Suprapubic skin (tissue), 4 donors: ENCODE results near the gene TRAIP. TPM values are rescaled to one million over a fixed set of nuclear protein-coding genes. Genes with fewer than 3 reads are reported as not detected.

Experiments used
- DNase-seq, 2 donors: peaks; one replicate each; pipeline ENCODE4 v3.0.0-alpha.2; 2019; ENCODE audit warnings: low spot score in 2 of 2
- H3K27ac ChIP-seq: fragments of 200-600 bp; sonication (generic); one replicate; pipeline ENCODE4 v1.5.1; 2019
- H3K27me3 ChIP-seq: fragments of 200-600 bp; sonication (generic); one replicate; pipeline ENCODE4 v1.5.1; 2019
- H3K36me3 ChIP-seq: fragments of 200-600 bp; sonication (generic); one replicate; pipeline ENCODE4 v1.5.1; 2019
- H3K4me1 ChIP-seq: fragments of 200-600 bp; sonication (generic); one replicate; pipeline ENCODE4 v1.5.1; 2019
- H3K4me3 ChIP-seq: fragments of 200-600 bp; sonication (generic); one replicate; pipeline ENCODE4 v1.5.1; 2019; ENCODE audit warnings: mild to moderate bottlenecking
- H3K9me3 ChIP-seq: fragments of 200-600 bp; sonication (generic); one replicate; pipeline ENCODE4 v1.5.1; 2019
- CTCF ChIP-seq, 2 donors: fragments of 200-600 bp in 1 of 2; fragments of 450-650 bp in 1 of 2; sonication (generic) in 1 of 2; IDR thresholded peaks; one replicate each; pipeline ENCODE4 v1.5.1; 2016 to 2019; ENCODE audit warnings: antibody characterized with exemption in 2 of 2, mild to moderate bottlenecking in 1 of 2, moderate library complexity in 1 of 2
- EP300 ChIP-seq: sonication (generic); formaldehyde crosslinking; IDR thresholded peaks from one replicate; pipeline ENCODE4 v1.6.1; 2017; ENCODE audit warnings: antibody characterized with exemption
- POLR2A ChIP-seq, 2 donors: fragments of 450-650 bp; IDR thresholded peaks; one replicate each; pipeline ENCODE4 v1.6.1; 2017; ENCODE audit warnings: antibody characterized with exemption in 2 of 2, mild to moderate bottlenecking in 2 of 2, moderate library complexity in 2 of 2
- POLR2AphosphoS5 ChIP-seq, 3 donors: sonication (generic); formaldehyde crosslinking; IDR thresholded peaks; one replicate each; pipeline ENCODE4 v1.6.1; 2017; ENCODE audit warnings: antibody characterized with exemption in 3 of 3
- WGBS: methylation state at CpG from one replicate; pipeline ENCODE4 v1.1.5; 2018; 5-methylcytosine and 5-hydroxymethylcytosine counted together
- total RNA-seq, 4 donors: library from RNA; depleted of rRNA; stranded (reverse); fragments of >200 nt; gene quantifications; one replicate each; pipeline ENCODE4 v1.1.0, GENCODE V29; 2016

TRAIP gene
- total RNA-seq, 4 donors from 2014 or later = 3.4 to 8.4 (median 4.7) TPM

DNA sequence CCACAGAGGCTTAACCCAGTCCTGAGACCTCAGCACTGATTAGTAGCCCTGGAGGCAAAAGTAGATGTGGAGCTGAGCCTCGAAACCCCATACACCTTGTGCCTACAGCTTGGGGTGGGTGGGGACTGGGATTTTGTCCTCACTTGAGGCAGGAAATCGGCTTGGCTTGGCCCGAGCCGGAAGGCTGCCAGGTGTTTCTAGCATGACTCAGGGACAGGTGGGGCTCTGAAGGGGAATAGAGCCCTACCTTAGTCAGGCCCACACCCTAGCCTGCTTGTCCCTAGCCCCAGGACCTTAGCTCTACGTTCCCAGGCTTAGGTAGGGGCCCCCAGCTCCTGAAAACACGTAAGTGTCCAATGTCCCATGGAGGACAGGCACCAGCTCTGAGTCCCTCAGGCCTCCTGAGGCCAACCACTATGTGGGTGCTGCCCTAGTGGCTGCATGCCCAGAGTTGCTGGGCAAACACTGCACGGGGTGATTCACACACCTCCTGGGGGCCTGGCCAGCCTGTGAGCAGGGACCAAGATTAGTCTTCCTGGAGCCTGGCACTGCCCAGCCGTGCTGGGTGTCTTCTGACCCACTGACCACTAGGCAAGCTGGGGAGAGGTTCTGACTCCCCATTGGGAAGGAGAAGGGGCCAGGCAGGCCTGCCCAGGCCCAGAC is 44.3 kb upstream of the TRAIP start:
- DNase-seq = no peak
- TF ChIP-seq POLR2A (IDR thresholded peaks at IDR 0.05) = no peak
- TF ChIP-seq CTCF (IDR thresholded peaks at IDR 0.05) = no peak
- no peak for TF ChIP-seq EP300
- no peak for TF ChIP-seq POLR2AphosphoS5 (IDR thresholded peaks at IDR 0.05)
- peaks cover 54% of the 10 kb centered on the region for H3K4me1 ChIP-seq
- H3K4me3 ChIP-seq = peak overlapping the region; percentile 31
- WGBS = 70% methylated on average over 2 of the region's 8 CpGs
- no peaks in the 10 kb centered on the region for H3K27me3 ChIP-seq
- H3K27ac ChIP-seq = peak overlapping the region; percentile 82
- H3K9me3 ChIP-seq = no peaks in the 10 kb centered on the region
- peaks cover 19% of the 10 kb centered on the region for H3K36me3 ChIP-seq

DNA sequence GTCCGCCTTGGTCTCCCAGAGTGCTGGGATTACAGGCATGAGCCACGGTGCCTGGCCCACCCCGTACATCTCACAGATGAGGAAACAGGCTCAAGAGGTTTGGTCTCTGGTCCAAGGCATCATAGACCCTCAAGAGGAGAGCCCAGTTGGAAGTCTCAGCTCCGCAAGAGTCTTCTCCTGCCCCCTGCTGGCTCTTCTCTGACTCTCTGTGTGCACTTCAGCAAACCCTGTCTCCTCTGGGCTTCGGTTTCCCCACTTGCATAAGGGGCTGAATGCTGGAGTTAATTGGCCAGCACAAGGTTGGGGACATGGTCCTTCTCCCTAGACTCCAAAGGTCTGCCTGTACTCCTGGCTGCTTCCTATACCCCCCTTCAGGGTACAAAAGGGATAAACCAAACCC is 43.5 kb upstream of the TRAIP start:
- TF ChIP-seq POLR2AphosphoS5 (IDR thresholded peaks at IDR 0.05) (no peak), POLR2A (IDR thresholded peaks at IDR 0.05) (no peak), EP300 (no peak), CTCF (IDR thresholded peaks at IDR 0.05) (no peak)
- peaks cover 50% of the 10 kb centered on the region for H3K4me1 ChIP-seq
- H3K36me3 ChIP-seq = peaks cover 23% of the 10 kb centered on the region
- DNase-seq = no peak
- H3K9me3 ChIP-seq = no peaks in the 10 kb centered on the region
- peak overlapping the region; percentile 82 for H3K27ac ChIP-seq
- H3K27me3 ChIP-seq = no peaks in the 10 kb centered on the region
- H3K4me3 ChIP-seq = peak overlapping the region; percentile 31
- WGBS = 86% methylated on average over 5 of the region's 5 CpGs

DNA sequence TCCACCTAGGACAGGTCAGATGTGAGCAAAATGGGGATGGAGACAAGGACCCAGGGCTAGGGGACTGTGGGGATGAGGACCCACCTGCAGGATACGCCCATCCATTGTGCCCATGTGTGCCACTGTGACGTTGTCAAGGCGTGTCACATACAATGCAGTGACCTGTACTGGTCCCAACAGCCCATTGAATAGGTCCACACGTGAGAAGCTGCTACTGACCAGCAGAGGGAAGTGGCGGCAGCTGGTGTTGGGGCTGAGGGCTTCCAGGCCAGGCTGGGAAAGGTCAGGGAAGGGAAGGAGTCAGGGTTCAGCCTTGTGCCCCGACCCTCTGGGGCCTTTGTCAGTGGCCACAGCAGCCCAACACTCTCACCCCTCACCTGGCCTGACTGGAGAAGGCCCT is 42.6 kb upstream of the TRAIP start:
- no peak for DNase-seq
- no peak for TF ChIP-seq POLR2A (IDR thresholded peaks at IDR 0.05)
- TF ChIP-seq CTCF (IDR thresholded peaks at IDR 0.05) = no peak
- TF ChIP-seq POLR2AphosphoS5 (IDR thresholded peaks at IDR 0.05) = no peak
- TF ChIP-seq EP300 = no peak
- Histone ChIP-seq H3K9me3 (no peaks in the 10 kb centered on the region), H3K36me3 (peaks cover 23% of the 10 kb centered on the region), H3K4me3 (no peak overlapping the region), H3K27ac (no peak overlapping the region), H3K27me3 (no peaks in the 10 kb centered on the region), H3K4me1 (peaks cover 45% of the 10 kb centered on the region)
- WGBS = 58% methylated on average over 6 of the region's 6 CpGs

- WGBS = 62% methylated on average over 4 of the region's 5 CpGs
- Histone ChIP-seq H3K27ac (no peak overlapping the region), H3K4me3 (no peak overlapping the region), H3K27me3 (no peaks in the 10 kb centered on the region), H3K36me3 (peaks cover 23% of the 10 kb centered on the region), H3K4me1 (peaks cover 18% of the 10 kb centered on the region), H3K9me3 (no peaks in the 10 kb centered on the region)
- no peak for TF ChIP-seq EP300
- no peak for TF ChIP-seq POLR2AphosphoS5 (IDR thresholded peaks at IDR 0.05)
- DNase-seq = no peak
Measured at GRCh38 chr3:49896345-49896744, 40.0 kb upstream of the TRAIP start.

- no peak for TF ChIP-seq POLR2AphosphoS5 (IDR thresholded peaks at IDR 0.05)
- DNase-seq = no peak
- Histone ChIP-seq H3K4me1 (peaks cover 13% of the 10 kb centered on the region), H3K4me3 (no peak overlapping the region), H3K9me3 (no peaks in the 10 kb centered on the region), H3K27me3 (no peaks in the 10 kb centered on the region), H3K36me3 (peaks cover 27% of the 10 kb centered on the region), H3K27ac (no peak overlapping the region)
- 83% methylated on average over 3 of the region's 9 CpGs for WGBS
Measured at GRCh38 chr3:49895791-49896190, 39.4 kb upstream of the TRAIP start.

GRCh38 chr3:49889296-49889695 is 32.9 kb upstream of the TRAIP start:
- Histone ChIP-seq H3K27ac (no peak overlapping the region), H3K9me3 (no peaks in the 10 kb centered on the region), H3K4me1 (no peaks in the 10 kb centered on the region), H3K36me3 (peaks cover 17% of the 10 kb centered on the region), H3K27me3 (no peaks in the 10 kb centered on the region), H3K4me3 (no peak overlapping the region)
- WGBS = 85% methylated on average over 10 of the region's 10 CpGs
- TF ChIP-seq EP300 (no peak), CTCF (IDR thresholded peaks at IDR 0.05) (no peak), POLR2A (IDR thresholded peaks at IDR 0.05) (no peak), POLR2AphosphoS5 (IDR thresholded peaks at IDR 0.05) (no peak)
- no peak for DNase-seq
